NCI-H128 (cell line): ENCODE measurements around the gene ARSJ.
"Not testable (repeated sequence)": the region's sequence is repeated elsewhere in the genome, so short reads cannot be mapped to it uniquely, and the experiment has no call there.

Experiments used
- DNase-seq: peaks from one replicate; lab custom pipeline; 2025; ENCODE audit not compliant: unreplicated experiment; lab: John Stamatoyannopoulos, UW

The ARSJ gene

DNA sequence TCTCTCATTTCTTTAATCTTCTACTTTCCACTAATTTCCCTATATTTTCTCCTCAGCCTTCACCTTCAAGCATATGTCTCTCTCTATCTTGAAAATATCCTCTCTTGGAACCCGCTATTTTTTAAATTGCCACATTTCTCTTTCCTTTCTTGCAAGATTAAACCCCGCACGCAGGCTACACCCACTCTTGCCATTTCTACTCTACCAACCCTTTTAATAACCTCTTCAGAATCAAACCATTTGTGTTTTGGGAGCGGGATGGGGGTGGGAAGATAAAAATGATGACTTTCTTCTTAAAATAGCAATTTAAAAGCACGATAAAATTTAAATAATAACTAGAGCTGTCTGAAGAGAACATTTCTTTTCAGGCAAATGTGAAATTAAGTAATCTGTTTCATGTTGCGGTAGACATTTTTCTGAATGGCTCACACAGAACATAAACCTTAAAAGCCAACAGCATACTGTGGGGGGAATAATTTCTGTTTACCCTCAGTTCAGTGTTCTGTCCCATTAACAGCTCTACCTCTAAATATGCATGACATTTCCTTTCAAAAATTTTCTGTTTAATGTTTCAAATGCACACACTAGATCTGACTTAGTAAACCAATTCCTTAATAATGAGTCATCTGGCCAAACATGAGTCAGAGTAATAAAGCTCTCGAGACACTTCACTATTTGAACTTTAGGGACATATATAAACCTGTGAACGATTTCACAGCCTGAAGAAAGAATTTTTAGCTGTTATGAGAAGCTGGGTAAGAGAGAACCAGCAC lies 20.5 kb downstream of the ARSJ start:
- no peak for DNase-seq

DNA sequence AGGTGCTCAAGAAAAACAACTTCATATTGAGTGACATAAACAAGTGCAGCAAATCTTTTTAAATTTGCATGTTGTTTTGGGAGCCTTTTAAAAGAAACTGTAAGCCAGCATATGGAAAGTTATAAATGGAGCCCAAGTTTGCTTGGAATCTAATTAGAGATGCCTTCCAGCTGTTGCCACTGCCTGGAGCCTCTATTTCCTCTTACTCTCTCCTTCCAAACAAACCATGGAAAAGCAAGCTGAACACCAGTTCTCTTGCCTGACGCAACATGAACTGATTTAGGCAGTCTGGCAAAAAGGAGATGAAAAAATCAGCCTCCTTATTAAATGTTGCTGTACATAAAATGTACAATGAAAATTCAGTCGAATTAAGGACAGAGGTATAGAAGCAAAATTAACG lies 21.5 kb downstream of the ARSJ start:
- no peak for DNase-seq

DNA sequence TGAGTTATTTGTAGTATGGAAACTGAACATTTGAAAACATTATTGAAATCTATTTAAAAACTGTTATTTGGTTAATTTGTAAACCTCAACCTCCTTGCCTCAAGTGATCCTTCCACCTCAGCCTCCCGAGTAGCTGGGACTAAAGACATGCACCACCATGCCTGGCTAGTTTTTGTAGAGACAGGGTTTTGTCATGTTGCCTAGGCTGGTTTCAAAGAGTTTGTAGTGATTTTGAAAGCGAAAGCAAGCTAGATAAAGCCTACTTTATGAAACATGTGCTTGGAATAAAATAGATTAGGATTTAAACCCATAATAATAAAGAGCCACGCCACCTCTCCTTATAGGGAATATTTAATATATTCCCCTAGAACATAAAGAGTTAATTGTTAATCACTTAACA lies 23.5 kb downstream of the ARSJ start:
- DNase-seq, result no peak

DNA sequence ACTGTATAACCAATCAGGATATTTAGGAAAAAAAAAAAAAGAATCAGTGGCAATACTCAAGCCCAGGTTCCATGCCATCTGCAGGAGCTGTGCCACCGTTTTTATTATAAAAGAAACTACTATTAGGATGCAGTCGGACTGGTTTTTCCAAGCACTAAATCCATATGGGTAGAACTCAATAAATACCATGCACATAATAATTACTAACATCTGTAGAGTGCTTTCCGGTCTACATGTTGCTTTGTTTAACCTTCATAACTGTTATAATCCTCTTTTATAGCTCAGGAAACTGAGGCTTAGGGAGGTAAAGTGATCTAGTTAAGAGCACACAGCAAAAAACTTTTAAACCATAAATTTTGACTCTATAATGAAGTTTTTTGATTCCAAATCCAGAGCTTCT lies 24.0 kb downstream of the ARSJ start:
- no peak for DNase-seq

DNA sequence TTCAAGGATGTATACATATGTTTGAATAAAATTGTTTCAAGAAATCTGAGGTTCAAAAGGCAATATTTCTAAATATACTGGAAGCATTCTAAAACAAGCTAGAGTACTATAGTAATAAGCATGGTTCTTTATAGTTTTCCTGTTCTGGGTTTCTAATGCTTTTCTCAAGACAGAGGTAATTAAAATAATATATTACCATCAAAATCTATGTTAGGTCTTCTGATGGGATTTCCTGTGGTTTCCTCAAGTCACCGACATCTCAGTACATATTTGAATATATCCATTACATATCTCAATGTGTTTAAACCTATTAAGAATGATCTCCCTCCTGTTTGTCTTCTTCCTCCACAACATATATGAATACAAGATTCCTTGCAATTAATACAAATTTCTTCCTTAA lies 25.6 kb downstream of the ARSJ start:
- DNase-seq, result no peak

DNA sequence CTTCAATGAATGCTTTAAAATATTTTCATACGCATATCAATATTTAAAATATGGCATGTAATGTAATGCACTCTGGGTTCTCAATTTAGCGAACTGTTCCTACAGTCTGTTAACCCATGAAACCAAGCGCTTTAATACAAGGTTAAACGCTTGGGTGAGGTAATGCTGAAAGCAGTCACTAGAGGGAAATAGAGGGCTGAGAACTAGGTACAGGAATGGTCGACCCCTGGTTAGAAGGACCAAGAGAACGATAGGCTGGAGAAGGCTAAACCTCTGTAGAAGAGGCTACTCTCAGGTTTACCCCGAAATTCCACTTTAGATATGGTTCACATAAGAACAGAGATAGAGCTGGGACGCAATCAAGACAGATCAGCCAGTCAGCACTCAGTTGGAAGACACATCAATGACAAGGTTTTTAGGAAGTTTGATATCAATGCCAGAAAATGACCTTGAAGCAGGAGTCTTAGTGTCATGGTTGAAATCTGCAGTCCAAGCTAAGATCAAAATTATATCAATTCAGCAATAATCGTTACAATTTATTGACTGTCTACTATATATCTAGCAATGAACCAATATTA lies 26.9 kb downstream of the ARSJ start:
- DNase-seq, result no peak

DNA sequence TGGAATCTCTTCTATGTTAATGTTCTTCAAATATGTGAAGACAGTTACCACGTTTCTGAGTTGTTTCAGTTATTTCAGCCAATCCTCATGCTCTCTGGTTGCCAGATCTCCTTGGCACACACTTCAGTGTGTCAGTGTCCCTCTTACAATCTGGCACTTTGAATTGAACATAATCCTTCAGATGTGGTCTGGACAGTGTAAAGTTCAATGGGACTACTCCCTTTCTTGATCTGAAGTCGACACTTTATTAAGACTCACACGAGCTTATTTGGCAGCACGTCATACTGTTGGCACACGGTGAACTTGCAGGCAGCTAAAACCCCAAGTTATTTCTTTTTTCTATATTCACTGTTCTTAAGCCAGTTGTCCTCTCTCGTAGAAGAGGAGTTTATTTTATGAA lies 28.2 kb downstream of the ARSJ start:
- DNase-seq, result no peak

DNA sequence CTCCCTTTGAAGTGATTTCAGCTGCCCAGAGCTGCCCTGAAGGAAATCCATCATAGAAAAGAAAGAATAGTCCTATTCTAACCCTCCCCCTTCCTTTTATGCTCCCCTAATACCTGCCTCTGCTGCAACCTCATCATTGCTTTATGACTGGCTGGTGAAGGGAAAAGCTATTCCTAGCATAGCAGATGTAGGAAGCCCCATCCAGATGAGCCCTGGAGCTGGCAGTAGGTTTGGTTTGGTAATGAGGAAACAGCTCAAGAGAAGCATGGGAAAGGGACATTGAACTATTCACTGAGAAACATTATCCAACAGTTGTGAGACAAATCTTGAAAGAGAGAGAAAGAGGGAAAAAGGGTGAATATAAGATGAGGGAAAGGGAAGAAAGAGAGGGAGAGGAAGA lies 29.2 kb downstream of the ARSJ start:
- DNase-seq, result no peak

DNA sequence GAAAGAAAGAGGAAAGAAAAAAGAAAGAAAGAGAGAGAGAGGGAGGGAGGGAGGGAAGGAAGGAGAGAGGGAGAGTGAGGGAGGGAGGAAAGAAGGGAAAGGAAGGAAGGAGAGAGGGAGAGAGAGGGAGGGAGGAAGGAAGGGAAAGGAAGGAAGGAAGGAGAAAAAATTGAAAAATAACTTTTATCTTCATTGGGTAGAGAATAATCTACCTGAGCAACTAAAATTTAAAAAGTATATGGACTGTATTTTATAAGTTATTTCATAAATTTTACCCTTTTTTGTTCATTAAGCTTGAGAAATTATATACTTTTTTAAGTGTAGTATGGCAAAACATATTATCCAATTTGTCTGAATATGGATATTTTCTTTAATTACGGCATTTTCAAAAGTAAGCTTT lies 32.0 kb downstream of the ARSJ start:
- no peak for DNase-seq

DNA sequence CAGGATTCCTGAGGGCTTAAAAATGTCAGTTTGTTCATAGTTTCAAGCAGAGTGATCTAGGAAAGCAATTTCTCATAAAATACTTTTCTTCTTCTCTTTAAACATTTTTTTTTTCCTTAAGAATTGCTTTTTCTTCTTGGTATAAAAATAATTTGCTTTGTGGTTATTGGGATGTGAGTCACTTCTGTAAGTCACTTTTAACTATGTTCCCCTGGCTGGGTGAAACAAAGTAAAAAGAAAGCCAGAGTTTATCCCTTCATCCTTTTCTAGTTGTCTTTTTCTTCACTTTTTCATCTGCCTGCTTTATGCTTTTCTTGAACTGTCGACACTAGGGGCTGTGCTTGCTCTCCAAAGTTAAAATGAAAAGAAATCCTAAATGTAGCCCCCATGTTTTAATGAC lies 33.5 kb downstream of the ARSJ start:
- DNase-seq, result no peak

DNA sequence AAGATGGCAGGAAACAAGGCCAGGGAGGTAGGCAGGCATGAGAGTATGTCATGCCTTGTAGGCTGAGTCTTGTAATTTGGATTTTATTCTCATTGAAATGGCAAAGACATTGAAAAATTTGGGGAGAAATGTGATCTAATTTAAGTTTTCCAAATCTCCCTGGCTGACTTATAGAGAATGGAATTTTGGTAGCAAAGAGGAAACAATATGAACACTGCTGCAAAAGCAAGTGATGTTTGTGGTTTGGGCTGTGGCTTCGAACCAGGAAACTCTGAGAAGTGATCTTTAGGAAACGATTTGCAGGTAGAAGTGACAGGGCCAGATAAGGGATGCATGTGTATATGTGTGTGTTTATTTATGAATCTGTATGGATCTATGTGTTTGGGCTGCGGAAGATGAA lies 35.6 kb downstream of the ARSJ start:
- DNase-seq, result no peak

DNA sequence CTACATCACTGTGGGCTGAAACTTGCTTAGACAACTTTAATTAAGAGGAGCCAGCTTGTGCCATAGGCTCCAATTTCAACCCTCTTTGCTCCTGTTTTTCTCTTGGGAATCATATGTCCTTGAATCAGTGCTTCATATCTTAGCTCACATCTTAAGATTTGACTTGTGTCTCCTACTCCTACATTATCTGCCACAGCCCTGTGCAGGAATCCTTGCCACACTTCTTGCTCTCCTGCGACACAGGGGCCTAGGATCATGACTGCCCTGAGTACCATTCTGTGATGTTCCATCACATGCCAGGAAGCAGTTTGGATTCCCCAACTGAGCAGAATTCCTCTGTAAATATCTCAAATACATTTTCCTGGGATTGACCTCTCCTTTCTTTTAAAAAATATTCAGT lies 36.4 kb downstream of the ARSJ start:
- DNase-seq, result no peak

DNA sequence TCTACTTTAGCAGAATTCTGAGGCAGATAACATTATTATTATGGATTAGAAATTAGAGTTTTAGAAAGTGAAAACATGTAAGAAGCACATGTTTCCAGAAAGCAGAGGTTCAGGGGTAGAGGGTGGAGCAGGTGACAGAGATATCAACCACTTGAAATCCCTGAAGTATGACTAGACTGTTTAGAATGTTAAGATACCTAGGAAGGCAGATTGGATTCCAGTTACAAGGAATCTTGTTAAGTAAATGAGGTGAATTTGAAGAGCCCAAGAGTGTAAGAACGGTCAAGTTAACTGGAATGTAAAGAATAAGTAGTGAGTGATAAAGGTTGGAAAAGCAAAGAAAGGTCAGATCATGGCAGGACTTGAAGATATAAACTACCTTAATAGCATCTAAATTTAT lies 37.6 kb downstream of the ARSJ start:
- no peak for DNase-seq

DNA sequence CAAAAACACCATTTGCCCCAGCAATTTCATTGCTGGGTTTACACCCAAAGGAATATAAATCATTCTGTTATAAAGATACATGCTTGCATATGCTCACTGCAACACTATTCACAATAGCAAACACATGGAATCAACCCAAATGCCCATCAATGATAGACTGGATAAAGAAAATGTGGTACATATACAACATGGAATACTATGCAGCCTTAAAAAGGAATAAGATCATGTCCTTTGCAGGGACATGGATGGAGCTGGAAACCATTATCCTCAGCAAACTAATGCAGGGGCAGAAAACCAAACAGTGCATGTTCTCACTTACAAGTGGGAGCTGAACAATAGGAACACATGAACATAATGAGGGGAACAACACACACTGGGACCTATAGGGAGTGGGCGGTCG lies 39.3 kb downstream of the ARSJ start:
- DNase-seq, result not testable (repeated sequence)

DNA sequence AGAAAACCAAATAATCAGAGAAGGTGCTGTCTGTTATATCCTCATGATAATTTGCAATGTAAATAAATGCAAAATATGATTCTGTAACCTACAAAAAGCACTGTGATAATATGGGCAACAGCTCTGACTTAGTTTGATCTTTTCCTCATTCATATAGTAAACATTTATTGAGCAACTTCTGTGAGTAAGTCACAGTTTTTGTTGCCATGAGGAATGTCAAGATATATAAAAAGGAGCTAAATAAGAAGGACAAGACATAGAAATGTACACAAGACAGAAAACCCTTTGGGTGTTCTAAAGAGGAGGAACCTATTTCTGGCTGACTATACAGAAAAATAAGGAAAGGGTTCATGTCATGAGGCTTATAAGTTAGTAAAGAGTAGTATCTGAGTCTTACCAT lies 44.3 kb downstream of the ARSJ start:
- no peak for DNase-seq

DNA sequence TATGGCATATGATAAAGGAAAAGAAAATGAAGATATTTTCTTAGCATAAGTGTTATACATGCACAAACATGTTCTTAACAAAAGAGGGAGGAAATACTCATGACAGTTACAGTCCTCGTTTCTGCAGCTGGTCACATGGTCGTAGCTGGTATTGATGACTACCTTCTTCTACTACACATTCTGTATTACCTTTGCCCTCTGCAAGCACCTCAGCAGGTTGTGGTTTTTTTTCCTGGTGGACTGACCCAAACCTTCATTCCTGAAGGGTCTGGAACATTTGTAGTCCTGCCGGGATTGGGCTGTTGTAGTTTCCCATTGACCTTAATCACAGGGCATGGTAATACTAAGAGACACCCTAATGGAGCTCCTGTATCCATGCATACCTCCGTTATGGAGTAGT lies 54.7 kb downstream of the ARSJ start:
- DNase-seq, result not testable (repeated sequence)

DNA sequence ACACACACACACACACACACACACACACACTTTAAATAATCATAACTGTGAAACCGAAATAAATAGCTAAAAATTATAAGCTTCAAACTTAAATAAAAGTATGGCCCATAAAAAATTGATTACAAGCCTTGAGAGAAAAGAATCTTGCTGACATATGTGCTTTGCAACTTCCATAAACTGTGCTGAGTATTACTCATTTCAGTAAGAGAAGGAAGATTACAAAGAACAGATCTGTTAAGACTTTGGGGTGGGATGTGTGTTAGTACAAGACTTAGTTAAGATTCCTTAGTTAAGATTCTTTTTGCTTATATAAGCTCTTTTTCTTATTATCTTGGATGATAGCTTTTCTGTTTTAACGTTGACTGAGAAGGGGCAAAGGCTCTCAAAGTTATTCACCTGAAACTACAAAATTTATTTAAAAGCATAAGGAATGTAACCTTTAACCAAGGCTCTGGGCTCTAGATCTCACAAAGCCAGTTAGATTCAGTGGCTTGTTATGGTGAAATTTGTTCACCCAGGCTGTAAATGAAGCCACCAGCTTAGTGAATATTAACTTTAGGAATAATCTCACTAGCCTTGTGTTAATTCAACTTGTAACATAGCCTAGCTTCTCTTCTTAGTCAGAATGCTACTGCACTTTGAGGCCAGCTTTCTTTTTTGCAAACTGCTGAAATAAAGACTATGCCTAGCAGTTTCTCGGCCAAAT lies 58.2 kb downstream of the ARSJ start:
- DNase-seq, result no peak

DNA sequence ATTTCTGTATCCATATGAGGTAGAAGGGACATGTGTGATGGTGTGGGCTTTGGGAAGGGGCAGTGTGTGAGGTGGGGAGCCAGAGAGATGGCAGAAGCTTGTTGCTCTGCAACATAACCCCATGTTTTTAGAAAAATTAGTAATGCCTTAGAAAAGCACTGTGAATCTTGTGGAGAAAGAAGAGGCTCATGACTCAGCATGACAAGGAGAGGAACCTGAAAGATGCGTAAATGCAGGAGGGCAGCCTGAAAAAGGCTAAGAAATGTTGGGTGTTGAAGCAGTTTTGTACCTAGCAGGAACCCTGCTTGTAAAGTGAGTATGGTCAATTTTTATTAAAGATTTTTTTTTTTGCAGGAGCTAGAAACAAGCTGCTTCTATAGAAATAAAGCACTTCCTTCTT lies 59.8 kb downstream of the ARSJ start:
- DNase-seq, result no peak

DNA sequence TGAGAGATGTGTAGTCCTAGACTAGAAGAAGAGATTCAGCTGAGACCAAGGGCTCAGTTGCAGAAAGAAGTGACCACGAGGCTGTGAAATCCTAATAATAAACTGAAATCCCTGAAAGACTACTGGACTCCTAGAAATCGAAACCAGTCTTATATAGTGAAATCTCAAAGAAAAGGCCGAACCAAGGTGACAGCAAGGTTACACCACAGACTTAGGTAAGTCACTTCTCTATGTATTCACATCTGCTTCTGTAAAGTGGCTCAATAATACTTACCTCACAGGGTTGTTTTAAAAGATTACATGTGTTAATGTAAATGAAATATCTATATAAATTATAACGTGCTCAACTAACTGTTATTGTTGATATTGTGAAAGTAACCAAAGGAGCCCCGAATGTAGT lies 60.3 kb downstream of the ARSJ start:
- no peak for DNase-seq

DNA sequence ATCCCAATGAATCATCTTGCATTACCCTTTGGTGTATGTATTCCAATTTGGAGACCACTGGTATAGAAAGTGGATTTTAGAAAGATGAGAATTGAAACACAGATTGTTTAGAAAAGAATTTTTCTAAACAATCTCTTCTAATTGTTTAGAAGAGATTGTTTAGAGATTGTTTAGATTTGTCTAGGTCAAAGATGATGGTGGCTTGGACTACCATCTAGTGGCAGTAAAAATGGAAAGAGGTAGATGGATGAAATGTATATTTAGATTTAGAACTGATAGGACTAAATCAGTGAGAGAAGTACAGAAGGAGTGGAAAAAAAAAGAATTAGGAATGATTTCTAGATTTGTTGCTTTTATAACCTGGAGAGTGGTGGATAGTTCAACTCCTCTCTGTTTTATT lies 70.6 kb downstream of the ARSJ start:
- no peak for DNase-seq

DNA sequence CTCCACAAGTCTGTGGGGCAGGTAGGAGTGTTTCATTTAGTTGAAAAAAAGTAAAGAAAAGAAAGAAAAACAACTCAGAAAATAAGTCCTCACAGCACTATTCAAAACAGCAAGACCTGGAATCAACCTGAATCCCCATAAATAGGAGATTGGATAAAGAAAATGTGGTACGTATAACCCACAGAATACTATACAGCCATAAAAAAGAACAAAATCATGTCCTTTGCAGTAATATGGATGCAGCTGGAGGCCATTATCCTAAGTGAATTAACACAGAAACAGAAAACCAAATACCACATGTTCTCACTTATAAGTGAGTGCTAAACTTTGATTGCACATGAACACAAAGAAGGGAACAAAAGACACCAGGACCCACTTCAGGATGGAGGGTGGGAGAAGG lies 71.9 kb downstream of the ARSJ start:
- no peak for DNase-seq

DNA sequence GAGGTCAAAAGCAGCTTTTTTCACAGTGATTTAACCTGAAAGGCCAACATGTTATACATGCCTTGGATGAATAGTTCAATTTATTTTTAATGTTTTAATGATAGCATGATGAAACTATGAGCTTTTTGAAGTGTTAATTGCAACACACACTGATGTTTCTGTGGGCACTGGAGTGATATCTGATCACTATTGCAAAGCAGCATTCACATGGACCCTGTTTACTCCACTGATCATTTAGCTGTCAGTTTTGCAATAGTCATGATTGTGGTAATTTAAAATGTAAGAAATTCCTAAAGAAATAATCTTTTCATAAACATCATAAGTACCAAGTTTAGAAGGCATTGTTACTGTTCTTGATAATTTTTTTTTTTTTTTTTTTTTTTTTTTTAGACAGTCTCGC lies 74.1 kb downstream of the ARSJ start:
- no peak for DNase-seq

DNA sequence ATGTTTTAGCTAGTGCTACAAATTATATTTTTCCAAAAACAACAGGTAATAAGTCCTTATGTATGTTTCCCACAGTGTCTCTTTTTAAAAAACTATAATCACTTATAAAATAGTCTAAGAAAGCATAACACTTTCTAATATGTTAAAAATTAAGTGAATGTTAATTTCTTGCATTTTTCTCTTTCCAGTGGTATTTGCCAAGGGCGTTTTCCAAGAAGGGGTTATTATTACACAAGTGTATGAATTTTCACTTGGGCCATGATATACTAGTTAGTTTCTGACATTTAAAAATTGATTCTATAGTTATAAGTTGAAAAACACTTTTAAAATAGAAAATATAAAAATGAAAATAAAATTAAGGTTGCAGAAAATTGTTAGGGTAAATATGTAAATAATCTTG lies 74.6 kb downstream of the ARSJ start:
- no peak for DNase-seq
